A549 (cell line): Measurements from ENCODE around the gene DDR1.

Experiments used
- CHD4 ChIP-seq: fragments of 200-600 bp; sonication (generic); IDR thresholded peaks from 2 replicates; pipeline ENCODE4 v1.6.1; 2016; ENCODE audit warnings: antibody characterized with exemption, mild to moderate bottlenecking, borderline replicate concordance
- CTCF ChIP-seq: fragments of >200 bp; sonication (Bioruptor Twin); formaldehyde crosslinking; IDR thresholded peaks from 3 replicates; pipeline ENCODE4 v1.5.1; 2016
- EHF ChIP-seq: fragments of 250-450 bp; sonication (Bioruptor Pico); IDR thresholded peaks from 2 replicates; pipeline ENCODE4 v1.5.0; 2020; ENCODE audit warnings: mild to moderate bottlenecking
- HOXB13 ChIP-seq: fragments of 250-450 bp; sonication (Bioruptor Pico); IDR thresholded peaks from 2 replicates; pipeline ENCODE4 v1.5.0; 2020; ENCODE audit warnings: low read depth, mild to moderate bottlenecking, moderate library complexity
- POLR2A ChIP-seq: IDR thresholded peaks from 2 replicates; pipeline ENCODE4 v1.6.1; 2012; ENCODE audit warnings: mild to moderate bottlenecking, low read length
- RFX5 ChIP-seq: fragments of 450-650 bp; IDR thresholded peaks from 2 replicates; pipeline ENCODE4 v1.7.1; 2014; ENCODE audit warnings: antibody characterized with exemption, mild to moderate bottlenecking, moderate library complexity
- SMC3 ChIP-seq: fragments of >200 bp; sonication (Bioruptor Twin); formaldehyde crosslinking; IDR thresholded peaks from 3 replicates; pipeline ENCODE4 v1.6.1; 2018; ENCODE audit warnings: inconsistent platforms
- SREBF2 ChIP-seq: fragments of 450-650 bp; IDR thresholded peaks from 2 replicates; pipeline ENCODE4 v1.6.1; 2014; ENCODE audit warnings: mild to moderate bottlenecking, moderate library complexity

- TF ChIP-seq HOXB13 (CRISPR knock-in tag) (no peak), CTCF (no peak), POLR2A (no peak), SREBF2 (no peak), EHF (CRISPR knock-in tag) (no peak), CHD4 (no peak), SMC3 (no peak), RFX5 (no peak)
These were observed 2.0 kb upstream of the DDR1 start for GRCh38 chr6:30882204-30882758.
